Uterus (tissue), 4 donors: ENCODE data around the gene RAD9A. TPM values are rescaled to one million over a fixed set of nuclear protein-coding genes. Genes with fewer than 3 reads are reported as not detected.

Source experiments
- DNase-seq, 2 donors: peaks; one replicate each; pipeline ENCODE4 v3.0.0-alpha.2; 2019 to 2020
- H3K27ac ChIP-seq, 2 donors: fragments of 200-600 bp; sonication (generic); 1 replicate in 1 of 2; 2 replicates in 1 of 2; pipeline ENCODE4 v1.5.1; 2016 to 2018
- H3K27me3 ChIP-seq, 2 donors: fragments of 200-600 bp; sonication (generic); one replicate each; pipeline ENCODE4 v1.5.1; 2018 to 2019; ENCODE audit warnings: control low read depth in 1 of 2
- H3K36me3 ChIP-seq, 2 donors: fragments of 200-600 bp; sonication (generic); one replicate each; pipeline ENCODE4 v1.5.1; 2019; ENCODE audit warnings: control low read depth in 1 of 2
- H3K4me1 ChIP-seq, 2 donors: fragments of 200-600 bp; sonication (generic); one replicate each; pipeline ENCODE4 v1.5.1; 2018 to 2019; ENCODE audit warnings: control low read depth in 1 of 2
- H3K4me3 ChIP-seq, 2 donors: fragments of 200-600 bp; sonication (generic); 1 replicate in 1 of 2; 2 replicates in 1 of 2; pipeline ENCODE4 v1.5.1; 2018 to 2019; ENCODE audit warnings: mild to moderate bottlenecking in 1 of 2
- H3K9me3 ChIP-seq, 2 donors: fragments of 200-600 bp; sonication (generic); one replicate each; pipeline ENCODE4 v1.5.1; 2019; ENCODE audit warnings: control low read depth in 1 of 2
- POLR2A ChIP-seq, 2 donors: fragments of 450-650 bp; IDR thresholded peaks; one replicate each; pipeline ENCODE4 v1.6.1; 2016; ENCODE audit warnings: antibody characterized with exemption in 2 of 2, mild to moderate bottlenecking in 1 of 2, moderate library complexity in 1 of 2
- intact Hi-C: fragments of 100-400 bp; cut with DNase I; formaldehyde crosslinking; loops from one replicate; pipeline ENCODE4 v1.15.1; 2023; ENCODE audit warnings: low total_unique reads
- total RNA-seq, 4 donors: library from RNA; depleted of rRNA in 3 of 4; stranded (reverse); fragments of >200 nt in 3 of 4; gene quantifications; one replicate each; pipeline versions ENCODE4 v1.1.0 to v1.2.4, GENCODE V29; 2014 to 2023
- TF ChIP-seq, protein P1 (sequence below), 4 experiments: fragments of 200-600 bp in 2 of 4; fragments of 450-650 bp in 2 of 4; sonication (generic) in 2 of 4; IDR thresholded peaks; one replicate each; pipeline ENCODE4 v1.5.1; 2016 to 2019; ENCODE audit warnings: antibody characterized with exemption in 4 of 4, mild to moderate bottlenecking in 2 of 4, moderate library complexity in 1 of 4
- donor health status: DM: yes; HTN: yes; CAD: no.

RAD9A gene
- total RNA-seq, 4 donors from 2014 or later: 2.6 to 37.3 (median 11.6) TPM

DNA sequence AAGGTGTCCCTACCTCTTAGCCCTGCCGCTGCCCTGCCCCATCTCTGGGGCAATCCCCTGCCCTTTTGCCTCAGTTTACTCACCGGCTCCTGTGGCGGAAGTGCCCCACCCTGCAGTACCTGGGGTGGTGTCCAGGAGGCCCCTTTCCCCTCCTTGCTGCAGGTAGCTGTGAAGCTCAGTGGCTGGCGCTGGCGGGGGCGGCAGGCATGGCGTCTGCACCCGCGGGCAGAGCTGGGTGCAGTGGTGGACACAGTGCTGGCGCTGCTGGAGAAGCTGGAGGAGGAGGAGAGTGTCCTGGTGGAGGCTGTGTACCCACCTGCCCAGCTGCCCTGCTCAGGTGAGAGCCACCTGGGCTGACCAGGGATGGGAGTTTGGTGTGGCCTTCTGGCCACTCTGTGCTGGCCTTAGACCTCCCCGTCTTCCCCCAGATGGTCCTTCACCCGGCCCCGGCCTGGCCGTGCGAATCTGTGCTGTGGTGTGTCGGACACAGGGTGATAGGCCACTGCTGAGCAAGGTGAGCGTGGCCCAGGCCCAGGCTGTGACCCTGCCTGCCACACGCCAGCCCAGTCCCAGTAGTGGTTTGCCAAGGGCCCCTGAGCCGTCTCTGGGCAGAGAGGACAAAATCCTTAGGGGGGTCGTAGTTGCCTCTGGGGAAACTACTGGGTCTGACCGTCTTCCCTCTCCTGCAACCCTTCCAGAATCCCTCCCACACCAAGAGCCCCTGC lies 27.7 kb downstream of the RAD9A start:
- Histone ChIP-seq H3K4me1 (peaks cover 0 to 14% of the 10 kb centered on the region in 2 donors), H3K4me3 (no peak overlapping the region), H3K27me3 (no peaks in the 10 kb centered on the region), H3K9me3 (no peaks in the 10 kb centered on the region), H3K36me3 (no peaks in the 10 kb centered on the region), H3K27ac (no peak overlapping the region)
- intact Hi-C loops: no loop called here
- TF ChIP-seq, protein P1, sequence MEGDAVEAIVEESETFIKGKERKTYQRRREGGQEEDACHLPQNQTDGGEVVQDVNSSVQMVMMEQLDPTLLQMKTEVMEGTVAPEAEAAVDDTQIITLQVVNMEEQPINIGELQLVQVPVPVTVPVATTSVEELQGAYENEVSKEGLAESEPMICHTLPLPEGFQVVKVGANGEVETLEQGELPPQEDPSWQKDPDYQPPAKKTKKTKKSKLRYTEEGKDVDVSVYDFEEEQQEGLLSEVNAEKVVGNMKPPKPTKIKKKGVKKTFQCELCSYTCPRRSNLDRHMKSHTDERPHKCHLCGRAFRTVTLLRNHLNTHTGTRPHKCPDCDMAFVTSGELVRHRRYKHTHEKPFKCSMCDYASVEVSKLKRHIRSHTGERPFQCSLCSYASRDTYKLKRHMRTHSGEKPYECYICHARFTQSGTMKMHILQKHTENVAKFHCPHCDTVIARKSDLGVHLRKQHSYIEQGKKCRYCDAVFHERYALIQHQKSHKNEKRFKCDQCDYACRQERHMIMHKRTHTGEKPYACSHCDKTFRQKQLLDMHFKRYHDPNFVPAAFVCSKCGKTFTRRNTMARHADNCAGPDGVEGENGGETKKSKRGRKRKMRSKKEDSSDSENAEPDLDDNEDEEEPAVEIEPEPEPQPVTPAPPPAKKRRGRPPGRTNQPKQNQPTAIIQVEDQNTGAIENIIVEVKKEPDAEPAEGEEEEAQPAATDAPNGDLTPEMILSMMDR (IDR thresholded peaks at IDR 0.05): no peak
- no peak for TF ChIP-seq POLR2A (IDR thresholded peaks at IDR 0.05)
- no peak for DNase-seq

DNA sequence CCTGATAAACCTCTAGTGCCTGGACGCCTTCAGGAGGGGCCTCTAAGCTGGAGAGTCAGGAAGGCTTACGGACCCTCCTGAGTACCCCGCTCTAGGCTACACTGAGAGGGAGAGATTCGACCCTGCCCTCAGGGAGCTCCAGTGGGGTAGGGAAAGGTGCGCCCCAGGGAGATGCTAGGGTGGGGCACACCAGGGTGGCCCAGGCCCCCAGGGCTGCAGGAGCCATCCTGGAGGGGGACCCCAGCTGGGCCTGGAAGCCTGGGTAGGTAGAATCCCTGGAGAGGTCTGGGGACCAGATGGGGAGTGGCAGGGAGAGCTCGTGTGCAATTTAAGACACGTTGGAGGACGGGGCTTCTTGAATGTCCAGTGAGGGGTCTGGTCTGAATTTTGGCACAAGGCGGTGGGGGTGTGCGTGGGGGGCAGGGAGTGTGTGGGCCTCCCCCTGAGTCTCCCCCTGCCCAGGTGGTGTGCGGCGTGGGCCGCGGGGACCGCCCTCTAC lies 28.4 kb downstream of the RAD9A start:
- intact Hi-C loops: no loop called here
- H3K4me1 ChIP-seq: peaks cover 0 to 14% of the 10 kb centered on the region in 2 donors
- H3K27ac ChIP-seq: peak overlapping the region; percentile 72 to 91
- no peaks in the 10 kb centered on the region for H3K27me3 ChIP-seq
- H3K36me3 ChIP-seq: no peaks in the 10 kb centered on the region
- no peak for TF ChIP-seq POLR2A (IDR thresholded peaks at IDR 0.05)
- TF ChIP-seq, protein P1 (IDR thresholded peaks at IDR 0.05): no peak
- H3K9me3 ChIP-seq: no peaks in the 10 kb centered on the region
- DNase-seq: no peak
- H3K4me3 ChIP-seq: peak overlapping the region; percentile 26 to 65

DNA sequence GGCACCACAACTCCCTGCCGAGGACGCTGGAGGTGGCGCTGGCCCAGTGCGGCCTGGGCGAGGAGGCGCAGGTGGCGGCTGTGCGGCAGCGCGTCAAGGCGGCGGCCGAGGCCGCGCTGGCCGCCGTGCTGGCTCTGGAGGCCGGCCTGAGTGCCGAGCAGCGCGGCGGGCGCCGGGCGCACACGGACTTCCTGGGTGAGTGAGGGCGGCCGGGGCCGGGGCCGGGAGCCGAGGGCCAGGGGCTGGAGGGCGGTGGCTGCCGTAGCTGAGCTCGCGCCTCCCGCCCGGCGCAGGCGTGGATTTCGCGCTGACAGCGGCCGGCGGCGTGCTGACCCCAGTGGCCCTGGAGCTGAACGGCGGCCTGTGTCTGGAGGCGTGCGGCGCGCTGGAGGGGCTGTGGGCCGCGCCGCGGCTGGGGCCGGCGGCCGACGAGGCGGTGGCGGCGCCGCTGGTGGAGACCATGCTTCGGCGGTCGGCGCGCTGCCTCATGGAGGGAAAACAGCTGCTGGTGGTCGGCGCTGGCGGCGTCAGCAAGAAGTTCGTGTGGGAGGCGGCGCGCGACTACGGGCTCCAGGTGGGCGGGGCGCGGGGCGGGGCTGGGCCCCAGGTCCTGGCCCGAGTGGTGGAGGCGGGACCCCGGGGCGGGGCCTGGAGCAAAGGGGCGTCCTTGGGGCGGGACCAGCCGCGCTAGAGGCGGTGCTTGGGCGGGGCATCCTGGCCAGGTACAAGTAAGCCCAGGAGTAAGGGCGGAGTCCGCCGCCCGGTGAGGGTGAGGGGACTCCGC lies 29.1 kb downstream of the RAD9A start:
- H3K27ac ChIP-seq: peak overlapping the region; percentile 72 to 91
- peaks cover 0 to 11% of the 10 kb centered on the region in 2 donors for H3K4me1 ChIP-seq
- TF ChIP-seq, protein P1 (IDR thresholded peaks at IDR 0.05): peak in 2 of 4 experiments; percentile 15 to 38
- TF ChIP-seq POLR2A (IDR thresholded peaks at IDR 0.05): peak; percentile 78 to 83
- DNase-seq: peak; percentile 95 to 96
- no peaks in the 10 kb centered on the region for H3K36me3 ChIP-seq
- peak overlapping the region; percentile 26 to 65 for H3K4me3 ChIP-seq
- no peaks in the 10 kb centered on the region for H3K9me3 ChIP-seq
- intact Hi-C loops: no loop called here
- H3K27me3 ChIP-seq: no peaks in the 10 kb centered on the region

DNA sequence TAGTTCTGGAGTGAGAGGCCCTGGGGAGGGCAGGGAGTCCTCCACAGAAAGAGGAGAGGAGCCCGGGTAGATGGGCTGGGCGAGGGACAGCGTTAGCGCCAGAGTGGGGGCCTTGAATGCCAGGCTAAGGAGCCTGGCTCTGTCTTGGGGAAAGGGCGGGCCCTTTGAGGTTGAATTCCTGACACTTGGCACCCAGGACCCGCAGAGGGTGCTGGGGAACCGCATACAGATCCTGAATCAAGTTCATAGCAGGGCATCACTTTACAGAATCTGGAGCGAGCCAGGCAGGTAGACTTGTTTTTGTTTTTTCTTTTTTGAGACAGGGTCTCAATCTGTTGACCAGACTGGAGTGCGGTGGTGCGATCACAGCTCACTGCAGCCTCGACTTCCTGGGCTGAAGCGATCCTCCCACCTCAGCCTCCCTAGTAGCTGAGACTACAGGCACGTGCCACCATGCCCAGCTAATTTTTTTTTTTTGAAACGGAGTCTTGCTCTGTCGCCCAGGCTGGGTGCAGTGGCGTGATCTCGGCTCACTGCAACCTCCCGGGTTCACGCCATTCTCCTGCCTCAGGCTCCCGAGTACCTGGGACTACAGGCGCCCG lies 29.7 kb downstream of the RAD9A start:
- Histone ChIP-seq H3K27ac (peak overlapping the region; percentile 57 to 91), H3K27me3 (no peaks in the 10 kb centered on the region), H3K36me3 (no peaks in the 10 kb centered on the region), H3K9me3 (no peaks in the 10 kb centered on the region), H3K4me3 (peak overlapping the region; percentile 26 to 65), H3K4me1 (peaks cover 0 to 8% of the 10 kb centered on the region in 2 donors)
- TF ChIP-seq, protein P1 (IDR thresholded peaks at IDR 0.05): no peak
- no peak for TF ChIP-seq POLR2A (IDR thresholded peaks at IDR 0.05)
- intact Hi-C loops: no loop called here
- no peak for DNase-seq
